Measurements from ENCODE around the gene MRTFB.
A peak's percentile ranks its signal among the peaks of the same experiment; 100 is the strongest.

MRTFB gene

GRCh38 chr16:14051103-14051729 is 19.9 kb upstream of the MRTFB start:
- H3K4me1 Mint-ChIP-seq, result no peaks in the 10 kb centered on the region
- no peak overlapping the region for H3K4me3 Mint-ChIP-seq
- no peak for DNase-seq
- no peak for ATAC-seq
- H3K27ac Mint-ChIP-seq, result no peak overlapping the region
- no peaks in the 10 kb centered on the region for H3K9me3 Mint-ChIP-seq
- peaks cover 4% of the 10 kb centered on the region for H3K27me3 Mint-ChIP-seq

DNA sequence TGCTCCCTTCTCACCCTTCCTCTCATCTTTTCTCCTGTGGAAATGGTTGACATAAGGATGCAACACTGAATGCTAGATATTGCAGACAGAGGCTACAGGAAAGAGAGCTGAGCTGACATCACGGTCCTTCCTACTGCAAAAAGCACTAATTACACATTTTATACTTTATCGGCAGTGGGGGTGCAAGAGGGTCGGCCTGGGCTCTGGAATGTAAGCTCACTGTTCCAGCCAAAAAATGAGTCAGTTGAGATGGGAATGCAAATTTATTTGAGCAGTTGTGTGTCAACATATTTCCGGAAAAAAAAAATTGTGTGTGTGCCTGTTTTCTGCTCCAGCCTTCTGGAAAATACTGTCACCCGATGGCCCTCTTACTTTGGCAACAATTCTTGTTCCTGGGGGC is 14.1 kb upstream of the MRTFB start:
- Mint-ChIP-seq H3K4me1 (no peaks in the 10 kb centered on the region), H3K4me3 (no peak overlapping the region), H3K9me3 (peaks cover 0 to 6% of the 10 kb centered on the region in 2 donors), H3K27me3 (peaks cover 20% of the 10 kb centered on the region), H3K27ac (no peak overlapping the region)
- ATAC-seq (no peak), DNase-seq (no peak)

GRCh38 chr16:14057878-14058382 is 13.2 kb upstream of the MRTFB start:
- Mint-ChIP-seq H3K9me3 (peaks cover 0 to 6% of the 10 kb centered on the region in 2 donors), H3K4me1 (no peaks in the 10 kb centered on the region), H3K27ac (no peak overlapping the region), H3K27me3 (peaks cover 20% of the 10 kb centered on the region), H3K4me3 (no peak overlapping the region)
- ATAC-seq (no peak), DNase-seq (no peak)

DNA sequence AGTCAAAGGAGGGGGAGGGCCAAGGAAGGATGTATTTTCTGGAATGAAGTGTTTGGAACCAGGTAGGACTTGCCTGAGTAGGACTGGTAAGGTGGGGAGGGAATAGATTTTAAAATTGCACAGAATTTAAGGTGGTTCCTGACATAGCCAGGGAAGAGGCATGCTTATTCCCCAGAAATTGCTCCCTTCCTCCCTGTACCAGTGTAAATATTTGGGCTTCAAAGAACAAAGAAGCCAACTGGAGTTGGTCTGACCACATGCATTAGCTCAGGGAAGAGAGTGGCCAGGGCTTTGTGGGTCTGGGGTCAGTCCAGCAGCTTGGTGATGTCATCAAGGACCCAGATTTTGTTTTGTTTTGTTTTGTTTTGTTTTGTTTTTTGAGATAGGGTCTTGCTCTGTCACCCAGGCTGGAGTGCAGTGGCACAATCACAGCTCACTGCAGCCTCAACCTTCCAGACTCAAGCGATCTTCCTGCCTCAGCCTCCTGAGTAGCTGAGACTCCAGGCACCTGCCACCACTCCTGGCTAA is 9.3 kb upstream of the MRTFB start:
- Mint-ChIP-seq H3K27me3 (peaks cover 10% of the 10 kb centered on the region), H3K4me3 (no peak overlapping the region), H3K27ac (no peak overlapping the region), H3K4me1 (no peaks in the 10 kb centered on the region), H3K9me3 (peaks cover 0 to under 1% of the 10 kb centered on the region in 2 donors)
- DNase-seq (no peak), ATAC-seq (no peak)

- DNase-seq, result no peak
- ATAC-seq, result no peak
- H3K4me1 Mint-ChIP-seq, result no peaks in the 10 kb centered on the region
- H3K9me3 Mint-ChIP-seq, result no peaks in the 10 kb centered on the region
- no peak overlapping the region for H3K27ac Mint-ChIP-seq
- no peak overlapping the region for H3K4me3 Mint-ChIP-seq
- H3K27me3 Mint-ChIP-seq, result peaks cover 6% of the 10 kb centered on the region
Measured at GRCh38 chr16:14062261-14062660, 8.9 kb upstream of the MRTFB start.

- H3K4me3 Mint-ChIP-seq, result no peak overlapping the region
- H3K4me1 Mint-ChIP-seq, result no peaks in the 10 kb centered on the region
- no peak for DNase-seq
- peaks cover 9% of the 10 kb centered on the region for H3K27me3 Mint-ChIP-seq
- no peak overlapping the region for H3K27ac Mint-ChIP-seq
- no peak for ATAC-seq
- no peaks in the 10 kb centered on the region for H3K9me3 Mint-ChIP-seq
Measured at GRCh38 chr16:14063618-14064581, 7.2 kb upstream of the MRTFB start.

DNA sequence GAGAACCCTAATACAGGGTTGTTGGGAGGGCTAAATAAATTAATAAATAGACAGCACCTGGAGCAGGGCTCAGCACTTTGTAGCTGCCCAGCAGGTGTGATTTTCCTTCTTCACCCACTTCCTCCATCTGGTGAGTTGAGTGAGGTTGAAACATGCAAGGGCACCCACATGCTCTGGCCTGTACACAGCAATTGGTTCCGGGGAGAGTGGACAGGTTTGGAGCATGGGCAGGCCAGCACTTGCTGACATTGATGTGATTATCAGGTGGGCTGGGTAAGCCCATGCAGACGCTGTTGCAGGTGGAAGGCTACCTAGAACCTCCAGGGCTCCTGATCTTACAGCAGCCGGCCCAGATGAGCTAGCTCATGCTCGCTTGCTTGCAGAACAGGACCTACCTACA is 1.3 kb upstream of the MRTFB start:
- Mint-ChIP-seq H3K27ac (no peak overlapping the region), H3K9me3 (no peaks in the 10 kb centered on the region), H3K4me3 (peak overlapping the region in 1 of 2 donors; percentile 92), H3K4me1 (peaks cover 16% of the 10 kb centered on the region), H3K27me3 (peaks cover 9% of the 10 kb centered on the region)
- ATAC-seq (no peak), DNase-seq (no peak)

DNA sequence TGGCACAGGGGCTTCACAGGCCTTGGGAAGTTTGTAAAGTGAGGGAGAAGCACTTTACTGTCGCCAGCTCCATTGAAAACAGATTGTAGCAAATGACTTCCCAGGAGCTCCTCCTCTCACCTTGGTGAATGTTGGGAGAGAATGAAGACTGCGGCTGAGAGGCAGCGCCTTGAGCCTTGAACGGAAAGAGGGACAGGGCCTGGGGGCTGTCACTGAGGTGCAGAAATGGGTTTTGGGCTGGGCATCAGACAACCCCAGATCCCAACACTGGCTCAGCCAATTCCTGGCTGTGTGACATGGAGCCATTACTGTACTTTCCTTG is 603 bp upstream of the MRTFB start:
- Mint-ChIP-seq H3K27ac (peak overlapping the region; percentile 96 to 97), H3K4me3 (peak overlapping the region; percentile 89 to 92), H3K27me3 (peaks cover 9% of the 10 kb centered on the region), H3K9me3 (no peaks in the 10 kb centered on the region), H3K4me1 (peaks cover 16% of the 10 kb centered on the region)
- DNase-seq (peak in 1 of 2 donors; percentile 4), ATAC-seq (no peak)

DNA sequence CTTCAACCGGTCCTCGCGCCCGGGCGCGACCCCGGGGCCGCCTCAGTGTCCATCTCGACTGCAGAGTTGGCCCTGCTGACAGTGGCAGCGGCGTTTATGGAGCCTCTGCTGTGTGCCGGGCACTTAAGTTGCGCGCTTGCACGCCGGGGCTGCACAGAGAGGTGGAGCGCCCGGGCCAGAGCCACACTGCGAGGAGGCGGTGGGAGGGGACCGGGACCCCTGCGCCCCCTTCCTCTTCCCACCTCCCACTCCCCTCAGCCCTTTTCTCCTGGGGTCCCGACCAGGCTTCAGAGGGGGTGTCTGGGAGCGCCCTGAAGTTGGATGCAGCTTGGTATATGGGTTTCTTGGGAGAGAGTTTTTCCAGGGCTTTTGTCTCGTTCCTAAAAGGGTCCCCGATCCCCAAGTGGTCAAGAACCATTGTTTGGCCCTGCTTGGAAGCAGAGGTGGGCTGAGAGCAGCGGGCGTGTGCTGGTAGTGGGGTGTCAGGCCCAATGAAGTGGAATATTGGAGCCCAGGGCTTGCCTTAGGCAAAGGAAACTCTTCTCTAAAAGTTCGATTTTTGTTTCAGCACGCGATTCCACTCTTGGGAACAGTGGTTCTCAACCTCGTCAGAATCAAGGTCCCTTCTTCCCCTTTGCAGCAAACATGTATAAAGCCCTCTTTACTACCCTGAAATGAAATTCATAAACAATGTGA is 605 bp downstream of the MRTFB start:
- no peaks in the 10 kb centered on the region for H3K9me3 Mint-ChIP-seq
- peak overlapping the region; percentile 52 to 71 for H3K27ac Mint-ChIP-seq
- peaks cover 16% of the 10 kb centered on the region for H3K4me1 Mint-ChIP-seq
- DNase-seq, result no peak
- peaks cover 9% of the 10 kb centered on the region for H3K27me3 Mint-ChIP-seq
- peak overlapping the region; percentile 77 to 89 for H3K4me3 Mint-ChIP-seq
- ATAC-seq, result peak; percentile 76

DNA sequence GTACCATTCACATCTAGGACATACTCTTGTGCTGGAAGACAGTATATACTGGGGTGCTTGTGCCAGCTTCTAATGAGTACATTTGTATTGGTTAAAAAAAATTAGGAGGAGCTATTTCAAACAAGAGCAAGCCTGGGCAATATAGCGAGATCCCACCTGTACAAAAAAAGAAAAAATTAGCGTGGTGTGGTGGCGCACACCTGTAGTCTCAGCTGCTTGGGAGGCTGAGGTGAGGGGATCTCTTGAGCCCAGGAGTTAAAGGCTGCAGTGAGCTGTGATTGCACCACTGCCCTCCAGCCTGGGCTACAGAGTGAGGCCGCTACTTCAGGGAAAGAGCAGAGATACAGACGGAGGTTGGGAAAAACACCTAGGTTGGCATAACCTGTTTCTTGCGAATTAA is 1.2 kb downstream of the MRTFB start:
- Mint-ChIP-seq H3K4me1 (peaks cover 16% of the 10 kb centered on the region), H3K27ac (no peak overlapping the region), H3K9me3 (no peaks in the 10 kb centered on the region), H3K4me3 (peak overlapping the region; percentile 77 to 89), H3K27me3 (peaks cover 9% of the 10 kb centered on the region)
- no peak for ATAC-seq
- DNase-seq, result no peak

- ATAC-seq, result no peak
- Mint-ChIP-seq H3K27me3 (no peaks in the 10 kb centered on the region), H3K9me3 (no peaks in the 10 kb centered on the region), H3K27ac (no peak overlapping the region), H3K4me1 (peaks cover 23% of the 10 kb centered on the region), H3K4me3 (no peak overlapping the region)
- DNase-seq, result no peak
Measured at GRCh38 chr16:14074544-14074943, 3.4 kb downstream of the MRTFB start.

GRCh38 chr16:14077918-14078317 is 6.8 kb downstream of the MRTFB start:
- DNase-seq (no peak), ATAC-seq (no peak)
- H3K27ac Mint-ChIP-seq, result no peak overlapping the region
- no peaks in the 10 kb centered on the region for H3K9me3 Mint-ChIP-seq
- H3K4me1 Mint-ChIP-seq, result peaks cover 7% of the 10 kb centered on the region
- H3K4me3 Mint-ChIP-seq, result no peak overlapping the region
- no peaks in the 10 kb centered on the region for H3K27me3 Mint-ChIP-seq

DNA sequence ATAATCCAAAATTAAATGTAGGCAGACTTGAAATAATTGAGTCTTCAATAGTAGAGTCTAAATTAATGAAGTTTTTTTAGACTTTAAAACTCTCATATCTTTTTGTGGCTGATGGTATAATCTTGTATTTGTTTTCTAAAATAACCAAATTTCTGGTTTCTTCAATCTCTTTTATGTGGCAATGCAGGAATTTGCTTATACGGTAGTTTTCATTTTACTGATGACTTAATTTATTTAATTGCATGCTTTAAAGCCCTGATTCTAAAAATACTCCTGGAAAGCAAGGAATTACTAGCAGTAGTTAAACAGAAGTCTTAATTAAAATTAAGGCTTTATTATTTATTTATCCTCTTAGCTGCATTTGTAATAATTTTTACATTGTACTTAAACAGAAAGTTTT is 15.4 kb downstream of the MRTFB start:
- Mint-ChIP-seq H3K27me3 (no peaks in the 10 kb centered on the region), H3K4me3 (no peak overlapping the region), H3K27ac (no peak overlapping the region), H3K9me3 (no peaks in the 10 kb centered on the region), H3K4me1 (peaks cover 21% of the 10 kb centered on the region)
- ATAC-seq (no peak), DNase-seq (no peak)

DNA sequence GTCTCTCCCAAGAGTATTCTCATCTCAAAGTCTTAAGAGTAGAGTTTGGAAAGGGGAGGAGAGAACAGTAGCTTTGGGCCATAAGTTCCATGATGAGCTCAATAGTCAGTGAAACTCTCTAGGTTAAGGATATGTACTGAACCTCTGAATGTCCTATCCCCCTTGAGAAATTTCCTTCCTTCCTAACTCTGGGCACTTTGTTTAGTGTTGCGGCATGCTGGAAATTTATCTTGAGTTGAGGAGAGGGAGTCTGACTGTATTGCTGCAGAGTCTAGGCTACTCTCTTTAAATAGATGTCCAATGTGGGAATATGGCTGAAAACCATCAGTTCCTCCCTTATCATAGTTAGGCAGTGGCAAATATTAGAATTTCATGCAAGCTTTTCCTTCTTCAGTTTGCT is 16.1 kb downstream of the MRTFB start:
- H3K4me3 Mint-ChIP-seq, result no peak overlapping the region
- no peak for ATAC-seq
- DNase-seq, result no peak
- peaks cover 25% of the 10 kb centered on the region for H3K4me1 Mint-ChIP-seq
- no peaks in the 10 kb centered on the region for H3K27me3 Mint-ChIP-seq
- H3K9me3 Mint-ChIP-seq, result no peaks in the 10 kb centered on the region
- H3K27ac Mint-ChIP-seq, result no peak overlapping the region

GRCh38 chr16:14087590-14088154 is 16.6 kb downstream of the MRTFB start:
- no peak overlapping the region for H3K4me3 Mint-ChIP-seq
- H3K9me3 Mint-ChIP-seq, result no peaks in the 10 kb centered on the region
- DNase-seq (no peak), ATAC-seq (no peak)
- H3K27ac Mint-ChIP-seq, result peak overlapping the region in 1 of 2 donors; percentile 67
- no peaks in the 10 kb centered on the region for H3K27me3 Mint-ChIP-seq
- H3K4me1 Mint-ChIP-seq, result peaks cover 28% of the 10 kb centered on the region

Data from stimulated activated naive CD8-positive, alpha-beta T cell treated with anti-CD3 and anti-CD28 coated beads, Interleukin-15, amount 100 ng/mL, for 72 hours (primary cell).